Neural cell (in vitro differentiated cells): Measurements from ENCODE around the gene ZCCHC13. TPM values are rescaled to one million over a fixed set of nuclear protein-coding genes. Genes with fewer than 3 reads are reported as not detected.

ENCODE experiments used
- H2AFZ ChIP-seq: fragments of 200-600, 300-800 bp; sonication (generic), shearing (Covaris generic); 2 replicates; pipeline ENCODE4 v1.6.0; 2014; ENCODE audit warnings: low read depth, mild to moderate bottlenecking, antibody characterized with exemption, low read length, moderate library complexity
- H3F3A ChIP-seq: fragments of 200-600 bp; shearing (Covaris generic); 2 replicates; pipeline ENCODE4 v1.6.1; 2016; ENCODE audit warnings: mild to moderate bottlenecking, moderate library complexity, mixed read lengths, antibody characterized with exemption, low read length; ENCODE audit not compliant: insufficient read depth, poor library complexity, severe bottlenecking
- H3K27ac ChIP-seq: fragments of 200-600, 300-800 bp; sonication (generic), shearing (Covaris generic); 2 replicates; pipeline ENCODE4 v1.5.1; 2014; ENCODE audit warnings: mild to moderate bottlenecking, low read length, moderate library complexity
- H3K27me3 ChIP-seq: fragments of 300-800, 200-600 bp; sonication (generic), shearing (Covaris generic); 2 replicates; pipeline ENCODE4 v1.6.0; 2014; ENCODE audit warnings: mild to moderate bottlenecking, low read depth, low read length, moderate library complexity; ENCODE audit not compliant: insufficient read depth
- H3K36me3 ChIP-seq: fragments of 300-800, 200-600 bp; sonication (generic), shearing (Covaris generic); 2 replicates; pipeline ENCODE4 v1.5.1; 2014; ENCODE audit warnings: mild to moderate bottlenecking, antibody characterized with exemption, low read length, moderate library complexity; ENCODE audit not compliant: insufficient read depth
- H3K4me2 ChIP-seq: fragments of 300-800, 200-600 bp; sonication (generic), shearing (Covaris generic); 2 replicates; pipeline ENCODE4 v1.6.0; 2014; ENCODE audit warnings: mild to moderate bottlenecking, low read length
- H3K4me3 ChIP-seq: fragments of 300-800, 200-600 bp; sonication (generic), shearing (Covaris generic); 2 replicates; pipeline ENCODE4 v1.5.1; 2014; ENCODE audit warnings: mild to moderate bottlenecking, low read length, moderate library complexity
- H3K79me2 ChIP-seq: fragments of 200-600 bp; shearing (Covaris generic); replicated peaks from 2 replicates; pipeline ENCODE4 v1.6.0; 2014; ENCODE audit warnings: mild to moderate bottlenecking, low read length, moderate library complexity; ENCODE audit not compliant: insufficient read depth
- H3K9ac ChIP-seq: fragments of 300-800, 200-600 bp; sonication (generic), shearing (Covaris generic); 2 replicates; pipeline ENCODE4 v1.6.1; 2016; ENCODE audit warnings: mild to moderate bottlenecking, low read length, mixed read lengths
- H3K9me2 ChIP-seq: fragments of 200-600 bp; shearing (Covaris generic); 2 replicates; pipeline ENCODE4 v1.6.1; 2016; ENCODE audit warnings: mild to moderate bottlenecking, low read length, mixed read lengths; ENCODE audit not compliant: insufficient read depth
- H3K9me3 ChIP-seq: fragments of 200-600, 300-800 bp; sonication (generic), shearing (Covaris generic); 2 replicates; pipeline ENCODE4 v1.6.1; 2016; ENCODE audit warnings: mild to moderate bottlenecking, mixed run types, low read length, moderate library complexity, mixed read lengths
- H4K20me1 ChIP-seq: fragments of 200-600 bp; shearing (Covaris generic); 2 replicates; pipeline ENCODE4 v1.6.1; 2016; ENCODE audit warnings: mild to moderate bottlenecking, mixed run types; ENCODE audit not compliant: insufficient read depth
- EP300 ChIP-seq: fragments of 450-650 bp; conservative IDR thresholded peaks from 2 replicates; pipeline ENCODE4 v1.6.1; 2014; ENCODE audit warnings: antibody characterized with exemption, mild to moderate bottlenecking, moderate library complexity; ENCODE audit not compliant: poor library complexity, severe bottlenecking
- EZH2 ChIP-seq: fragments of 200-600, 300-800 bp; shearing (Covaris generic), sonication (generic); IDR thresholded peaks from 2 replicates; pipeline ENCODE4 v1.6.1; 2014; ENCODE audit warnings: antibody characterized with exemption, low read length, borderline replicate concordance, mild to moderate bottlenecking; ENCODE audit not compliant: insufficient read depth, poor library complexity, severe bottlenecking
- MXI1 ChIP-seq: fragments of 450-650 bp; conservative IDR thresholded peaks from 2 replicates; pipeline ENCODE4 v1.6.1; 2014; ENCODE audit warnings: antibody characterized with exemption, mild to moderate bottlenecking; ENCODE audit not compliant: poor library complexity, severe bottlenecking
- POLR2AphosphoS5 ChIP-seq: IDR thresholded peaks from 2 replicates; pipeline ENCODE4 v1.6.1; 2012
- RAD21 ChIP-seq: fragments of 450-650 bp; conservative IDR thresholded peaks from 2 replicates; pipeline ENCODE4 v1.6.1; 2014; ENCODE audit warnings: antibody characterized with exemption, mild to moderate bottlenecking, moderate library complexity
- SMC3 ChIP-seq: fragments of 450-650 bp; conservative IDR thresholded peaks from 2 replicates; pipeline ENCODE4 v1.6.1; 2014; ENCODE audit warnings: antibody characterized with exemption, mild to moderate bottlenecking, moderate library complexity; ENCODE audit not compliant: poor library complexity
- TAF1 ChIP-seq: IDR thresholded peaks from 2 replicates; pipeline ENCODE4 v1.6.1; 2012; ENCODE audit warnings: low read depth
- polyA plus RNA-seq: library from polyadenylated mRNA; depleted of rRNA; stranded (reverse); fragments of >200 nt; gene quantifications from 2 replicates; pipeline ENCODE4 v1.2.3, GENCODE V29; 2014
- TF ChIP-seq, protein P1 (sequence below): fragments of 450-650 bp; IDR thresholded peaks from 2 replicates; pipeline ENCODE4 v1.5.1; 2014; ENCODE audit warnings: antibody characterized with exemption, mild to moderate bottlenecking, moderate library complexity; ENCODE audit not compliant: poor library complexity, severe bottlenecking
- TF ChIP-seq, protein P2 (sequence below): IDR thresholded peaks from 2 replicates; pipeline ENCODE4 v1.6.1; 2012; ENCODE audit warnings: borderline replicate concordance

ZCCHC13 gene
- polyA plus RNA-seq, 1 donor from 2014 or later, result not detected

DNA sequence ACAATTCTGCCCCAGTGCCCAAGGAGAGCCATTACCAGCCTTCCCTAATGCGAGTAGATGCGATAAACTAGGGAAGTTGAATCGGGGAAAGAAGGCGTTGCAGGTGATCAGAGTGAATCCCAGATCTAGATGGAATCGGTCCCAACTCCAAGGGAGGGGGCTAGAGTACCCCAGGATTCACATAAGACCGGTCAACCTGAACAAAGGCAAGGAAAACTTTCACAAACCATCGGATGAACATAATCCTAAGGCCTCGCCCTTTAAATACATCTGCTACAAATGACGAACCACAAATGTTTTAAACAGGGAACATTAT is 11.2 kb upstream of the ZCCHC13 start:
- TF ChIP-seq EZH2 (no peak), EP300 (no peak), POLR2AphosphoS5 (no peak), MXI1 (no peak), TAF1 (no peak)
- TF ChIP-seq, protein P1, sequence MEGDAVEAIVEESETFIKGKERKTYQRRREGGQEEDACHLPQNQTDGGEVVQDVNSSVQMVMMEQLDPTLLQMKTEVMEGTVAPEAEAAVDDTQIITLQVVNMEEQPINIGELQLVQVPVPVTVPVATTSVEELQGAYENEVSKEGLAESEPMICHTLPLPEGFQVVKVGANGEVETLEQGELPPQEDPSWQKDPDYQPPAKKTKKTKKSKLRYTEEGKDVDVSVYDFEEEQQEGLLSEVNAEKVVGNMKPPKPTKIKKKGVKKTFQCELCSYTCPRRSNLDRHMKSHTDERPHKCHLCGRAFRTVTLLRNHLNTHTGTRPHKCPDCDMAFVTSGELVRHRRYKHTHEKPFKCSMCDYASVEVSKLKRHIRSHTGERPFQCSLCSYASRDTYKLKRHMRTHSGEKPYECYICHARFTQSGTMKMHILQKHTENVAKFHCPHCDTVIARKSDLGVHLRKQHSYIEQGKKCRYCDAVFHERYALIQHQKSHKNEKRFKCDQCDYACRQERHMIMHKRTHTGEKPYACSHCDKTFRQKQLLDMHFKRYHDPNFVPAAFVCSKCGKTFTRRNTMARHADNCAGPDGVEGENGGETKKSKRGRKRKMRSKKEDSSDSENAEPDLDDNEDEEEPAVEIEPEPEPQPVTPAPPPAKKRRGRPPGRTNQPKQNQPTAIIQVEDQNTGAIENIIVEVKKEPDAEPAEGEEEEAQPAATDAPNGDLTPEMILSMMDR, result peak; percentile 33
- Histone ChIP-seq H3K9me2 (no peaks in the 10 kb centered on the region), H3K4me2 (no peak overlapping the region), H3K9ac (peak overlapping the region; percentile 93), H3K27me3 (no peaks in the 10 kb centered on the region), H3K27ac (peak overlapping the region; percentile 96), H3K79me2 (peaks cover 41% of the 10 kb centered on the region), H3K9me3 (no peaks in the 10 kb centered on the region), H4K20me1 (no peaks in the 10 kb centered on the region), H2AFZ (peak overlapping the region; percentile 69), H3K4me3 (peak overlapping the region; percentile 81), H3F3A (no peaks in the 10 kb centered on the region), H3K36me3 (no peaks in the 10 kb centered on the region)

DNA sequence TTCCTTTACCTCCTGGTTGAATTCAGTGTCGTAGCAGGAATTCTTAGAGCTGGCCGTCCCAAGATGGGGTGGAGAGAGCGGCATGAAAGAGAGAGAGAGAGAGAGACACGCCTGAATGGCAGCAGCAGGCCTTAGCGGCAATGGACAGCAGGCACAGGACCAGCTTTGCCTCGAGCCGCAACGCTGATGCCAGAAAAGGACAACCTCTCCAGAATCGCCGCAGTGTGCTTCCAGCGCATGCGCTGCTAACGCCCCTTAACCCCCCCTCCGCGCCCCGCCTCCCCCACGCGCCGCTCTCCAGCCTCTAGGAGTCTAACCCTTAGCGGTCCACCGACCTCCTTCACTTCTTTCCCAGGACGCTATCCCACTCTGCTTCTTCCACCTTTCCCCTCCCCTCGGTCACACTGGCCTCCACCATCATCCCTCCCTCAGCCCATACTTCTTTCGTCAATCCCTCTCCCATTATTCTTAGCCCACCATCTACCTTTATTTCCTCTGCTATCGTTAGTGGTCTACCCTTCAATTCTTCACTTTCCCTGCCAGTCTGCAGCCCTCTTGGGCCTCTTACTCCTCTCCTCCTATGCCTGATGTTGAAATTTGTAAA is 10.5 kb upstream of the ZCCHC13 start:
- H3K27ac ChIP-seq, result peak overlapping the region; percentile 96
- H3K9me2 ChIP-seq, result no peaks in the 10 kb centered on the region
- peak overlapping the region; percentile 81 for H3K4me3 ChIP-seq
- H3K79me2 ChIP-seq, result peaks cover 34% of the 10 kb centered on the region
- H3K36me3 ChIP-seq, result no peaks in the 10 kb centered on the region
- no peak overlapping the region for H3K4me2 ChIP-seq
- no peaks in the 10 kb centered on the region for H3K9me3 ChIP-seq
- H2AFZ ChIP-seq, result peak overlapping the region; percentile 69
- H3K9ac ChIP-seq, result peak overlapping the region; percentile 93
- no peaks in the 10 kb centered on the region for H4K20me1 ChIP-seq
- H3F3A ChIP-seq, result no peaks in the 10 kb centered on the region
- no peaks in the 10 kb centered on the region for H3K27me3 ChIP-seq
- no peak for TF ChIP-seq EP300
- no peak for TF ChIP-seq RAD21
- TF ChIP-seq TAF1, result peak; percentile 83
- TF ChIP-seq EZH2, result no peak
- TF ChIP-seq SMC3, result no peak
- TF ChIP-seq, protein P2, sequence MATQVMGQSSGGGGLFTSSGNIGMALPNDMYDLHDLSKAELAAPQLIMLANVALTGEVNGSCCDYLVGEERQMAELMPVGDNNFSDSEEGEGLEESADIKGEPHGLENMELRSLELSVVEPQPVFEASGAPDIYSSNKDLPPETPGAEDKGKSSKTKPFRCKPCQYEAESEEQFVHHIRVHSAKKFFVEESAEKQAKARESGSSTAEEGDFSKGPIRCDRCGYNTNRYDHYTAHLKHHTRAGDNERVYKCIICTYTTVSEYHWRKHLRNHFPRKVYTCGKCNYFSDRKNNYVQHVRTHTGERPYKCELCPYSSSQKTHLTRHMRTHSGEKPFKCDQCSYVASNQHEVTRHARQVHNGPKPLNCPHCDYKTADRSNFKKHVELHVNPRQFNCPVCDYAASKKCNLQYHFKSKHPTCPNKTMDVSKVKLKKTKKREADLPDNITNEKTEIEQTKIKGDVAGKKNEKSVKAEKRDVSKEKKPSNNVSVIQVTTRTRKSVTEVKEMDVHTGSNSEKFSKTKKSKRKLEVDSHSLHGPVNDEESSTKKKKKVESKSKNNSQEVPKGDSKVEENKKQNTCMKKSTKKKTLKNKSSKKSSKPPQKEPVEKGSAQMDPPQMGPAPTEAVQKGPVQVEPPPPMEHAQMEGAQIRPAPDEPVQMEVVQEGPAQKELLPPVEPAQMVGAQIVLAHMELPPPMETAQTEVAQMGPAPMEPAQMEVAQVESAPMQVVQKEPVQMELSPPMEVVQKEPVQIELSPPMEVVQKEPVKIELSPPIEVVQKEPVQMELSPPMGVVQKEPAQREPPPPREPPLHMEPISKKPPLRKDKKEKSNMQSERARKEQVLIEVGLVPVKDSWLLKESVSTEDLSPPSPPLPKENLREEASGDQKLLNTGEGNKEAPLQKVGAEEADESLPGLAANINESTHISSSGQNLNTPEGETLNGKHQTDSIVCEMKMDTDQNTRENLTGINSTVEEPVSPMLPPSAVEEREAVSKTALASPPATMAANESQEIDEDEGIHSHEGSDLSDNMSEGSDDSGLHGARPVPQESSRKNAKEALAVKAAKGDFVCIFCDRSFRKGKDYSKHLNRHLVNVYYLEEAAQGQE, result no peak
- TF ChIP-seq, protein P1, result no peak
- peak; percentile 15 for TF ChIP-seq MXI1
- peak; percentile 96 for TF ChIP-seq POLR2AphosphoS5
